GM18505 (cell line): ENCODE measurements around the gene HTR3E.
"Not testable (repeated sequence)": the region's sequence is repeated elsewhere in the genome, so short reads cannot be mapped to it uniquely, and the experiment has no call there.

ENCODE experiments used
- ATAC-seq: cut with Tn5 transposase; IDR thresholded peaks from one replicate; pipeline ENCODE4 v1.9.1; 2021; ENCODE audit not compliant: unreplicated experiment
- POLR2A ChIP-seq: IDR thresholded peaks from 4 replicates; pipeline ENCODE4 v1.6.1; 2011; ENCODE audit warnings: borderline replicate concordance; ENCODE audit not compliant: insufficient read depth, insufficient read length; ENCODE audit errors: extremely low read depth

Gene HTR3E

GRCh38 chr3:184134746-184135148 is 37.9 kb downstream of the HTR3E start:
- no peak for ATAC-seq
- no peak for TF ChIP-seq POLR2A

GRCh38 chr3:184135149-184135910 is 38.5 kb downstream of the HTR3E start, which contains the start of gene EIF2B5:
Gene EIF2B5, plus strand, starts transcription at chr3:184135358. Its CDS starts 28 bp downstream, at chr3:184135386.
- peak; percentile 87 for ATAC-seq
- peak; percentile 89 for TF ChIP-seq POLR2A

DNA sequence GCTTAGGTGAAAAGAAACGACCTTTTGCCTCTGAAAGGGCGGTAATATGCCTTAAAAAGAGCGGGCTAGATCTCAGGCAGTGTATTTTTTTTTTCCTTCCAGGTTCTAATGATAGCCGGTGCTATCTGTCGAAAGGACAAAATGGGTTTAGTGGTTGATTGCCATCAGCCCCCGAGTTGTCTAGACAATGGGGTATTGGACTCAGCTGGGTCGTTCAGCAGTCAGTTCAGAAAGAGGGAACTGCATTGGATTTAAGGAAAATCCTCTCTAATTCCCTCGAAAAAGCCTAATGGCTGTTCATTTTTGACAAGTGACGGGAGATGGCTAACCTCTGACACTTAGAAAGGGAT is 39.0 kb downstream of the HTR3E start:
- ATAC-seq, result no peak
- TF ChIP-seq POLR2A, result no peak

DNA sequence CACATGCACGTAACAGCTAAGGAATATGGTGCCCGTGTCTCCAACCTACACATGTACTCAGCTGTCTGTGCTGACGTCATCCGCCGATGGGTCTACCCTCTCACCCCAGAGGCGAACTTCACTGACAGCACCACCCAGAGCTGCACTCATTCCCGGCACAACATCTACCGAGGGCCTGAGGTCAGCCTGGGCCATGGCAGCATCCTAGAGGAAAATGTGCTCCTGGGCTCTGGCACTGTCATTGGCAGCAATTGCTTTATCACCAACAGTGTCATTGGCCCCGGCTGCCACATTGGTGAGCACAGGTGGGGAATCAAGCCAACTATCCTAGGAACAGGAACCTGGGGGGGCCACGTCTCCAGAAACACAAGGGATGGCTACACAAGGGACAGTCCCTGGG is 43.6 kb downstream of the HTR3E start:
- ATAC-seq, result no peak
- TF ChIP-seq POLR2A, result no peak

- no peak for ATAC-seq
Measured at GRCh38 chr3:184142199-184142598, 45.3 kb downstream of the HTR3E start.

DNA sequence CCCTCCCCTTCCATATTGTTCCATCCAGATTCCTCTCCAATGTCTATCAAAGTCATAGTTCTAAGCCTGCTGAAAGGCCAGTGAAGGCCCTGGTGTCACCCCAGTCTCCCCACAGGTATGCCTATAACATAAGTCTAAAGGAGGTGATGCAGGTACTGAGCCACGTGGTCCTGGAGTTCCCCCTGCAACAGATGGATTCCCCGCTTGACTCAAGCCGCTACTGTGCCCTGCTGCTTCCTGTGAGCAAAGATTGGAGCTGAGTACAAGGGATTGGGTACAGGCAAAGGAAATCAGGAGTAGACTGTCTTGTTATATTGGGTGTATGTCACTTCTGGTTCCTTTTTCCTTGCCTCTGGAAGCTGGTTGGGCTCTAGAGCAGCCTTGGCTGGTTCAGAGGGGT is 46.5 kb downstream of the HTR3E start:
- ATAC-seq, result no peak
- no peak for TF ChIP-seq POLR2A

More at GRCh38 chr3:184142199-184142598, 45.3 kb downstream of the HTR3E start:
- TF ChIP-seq POLR2A, result no peak

DNA sequence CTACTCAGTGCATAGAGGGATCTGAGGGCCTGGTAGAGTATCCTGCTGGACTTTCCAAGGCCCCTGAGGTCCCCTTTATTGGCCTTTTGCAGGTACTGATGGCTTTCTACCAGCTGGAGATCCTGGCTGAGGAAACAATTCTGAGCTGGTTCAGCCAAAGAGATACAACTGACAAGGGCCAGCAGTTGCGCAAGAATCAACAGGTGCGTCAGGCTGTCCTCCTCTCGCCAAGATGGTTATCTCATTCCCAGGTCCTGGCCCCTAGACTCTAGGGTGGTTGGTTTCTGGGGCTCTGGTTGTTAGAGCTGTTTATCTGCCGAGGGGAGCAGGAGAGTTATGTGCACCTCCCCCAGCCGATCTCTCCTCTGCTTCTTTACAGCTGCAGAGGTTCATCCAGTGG is 47.6 kb downstream of the HTR3E start:
- no peak for TF ChIP-seq POLR2A
- no peak for ATAC-seq

DNA sequence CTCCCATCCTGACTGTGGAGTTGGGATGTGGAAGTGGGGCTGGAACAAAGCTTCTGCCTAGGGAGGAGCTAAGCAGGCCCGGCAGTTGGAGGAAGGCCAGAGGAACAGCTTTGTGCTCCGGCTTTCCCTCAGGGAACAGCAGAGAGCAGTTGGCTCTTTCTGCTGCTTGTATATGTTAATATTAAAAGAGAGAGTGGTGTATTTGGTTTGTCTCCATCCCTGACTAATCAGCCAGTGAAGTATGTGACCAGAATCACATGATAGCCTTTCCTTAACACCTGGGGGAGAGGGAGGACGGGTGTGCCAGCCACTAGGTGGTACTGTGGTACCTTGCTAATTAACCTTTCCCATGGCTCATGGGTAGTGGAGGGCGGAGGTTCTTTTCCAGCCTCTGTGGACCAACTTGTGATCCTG is 48.3 kb downstream of the HTR3E start:
- ATAC-seq, result no peak
- no peak for TF ChIP-seq POLR2A

GRCh38 chr3:184145751-184146270 is 48.9 kb downstream of the HTR3E start:
- TF ChIP-seq POLR2A, result no peak
- ATAC-seq, result no peak

- TF ChIP-seq POLR2A, result no peak
- ATAC-seq, result no peak
Measured at GRCh38 chr3:184148076-184148475, 51.2 kb downstream of the HTR3E start.

DNA sequence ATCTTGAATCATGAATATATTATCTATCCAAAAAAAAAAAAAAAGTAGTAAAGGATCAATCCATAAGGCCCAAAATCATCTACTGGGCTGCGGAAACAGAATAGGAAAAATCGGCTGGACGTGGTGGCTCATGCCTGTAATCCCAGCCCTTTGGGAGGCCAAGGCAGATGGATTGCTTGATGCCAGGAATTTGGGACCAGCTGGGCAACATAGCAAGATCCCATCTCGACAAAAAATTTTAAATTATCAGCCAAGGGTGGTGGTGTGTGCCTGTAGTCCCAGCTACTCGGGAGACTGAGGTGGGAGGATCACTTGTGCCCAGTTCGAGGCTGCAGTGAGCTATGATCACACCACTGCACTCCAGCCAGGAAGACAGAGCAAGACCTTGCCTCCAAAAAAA is 52.3 kb downstream of the HTR3E start:
- ATAC-seq, result no peak

DNA sequence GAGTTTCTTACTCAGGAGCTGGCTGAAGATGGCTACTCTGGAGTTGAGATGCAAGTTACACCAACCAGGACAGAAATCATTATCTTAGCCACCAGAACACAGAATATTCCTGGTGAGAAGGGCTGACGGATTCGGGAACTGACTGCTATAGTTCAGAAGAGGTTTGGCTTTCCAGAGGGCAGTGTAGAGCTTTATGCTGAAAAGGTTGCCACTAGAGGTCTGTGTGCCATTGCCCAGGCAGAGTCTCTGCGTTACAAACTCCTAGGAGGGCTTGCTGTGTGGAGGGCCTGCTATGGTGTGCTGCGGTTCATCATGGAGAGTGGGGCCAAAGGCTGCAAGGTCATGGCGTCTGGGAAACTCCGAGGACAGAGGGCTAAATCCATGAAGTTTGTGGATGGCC is 52.9 kb downstream of the HTR3E start:
- ATAC-seq, result not testable (repeated sequence)

More for the DNA sequence above, 52.3 kb downstream of the HTR3E start:
- TF ChIP-seq POLR2A, result no peak

DNA sequence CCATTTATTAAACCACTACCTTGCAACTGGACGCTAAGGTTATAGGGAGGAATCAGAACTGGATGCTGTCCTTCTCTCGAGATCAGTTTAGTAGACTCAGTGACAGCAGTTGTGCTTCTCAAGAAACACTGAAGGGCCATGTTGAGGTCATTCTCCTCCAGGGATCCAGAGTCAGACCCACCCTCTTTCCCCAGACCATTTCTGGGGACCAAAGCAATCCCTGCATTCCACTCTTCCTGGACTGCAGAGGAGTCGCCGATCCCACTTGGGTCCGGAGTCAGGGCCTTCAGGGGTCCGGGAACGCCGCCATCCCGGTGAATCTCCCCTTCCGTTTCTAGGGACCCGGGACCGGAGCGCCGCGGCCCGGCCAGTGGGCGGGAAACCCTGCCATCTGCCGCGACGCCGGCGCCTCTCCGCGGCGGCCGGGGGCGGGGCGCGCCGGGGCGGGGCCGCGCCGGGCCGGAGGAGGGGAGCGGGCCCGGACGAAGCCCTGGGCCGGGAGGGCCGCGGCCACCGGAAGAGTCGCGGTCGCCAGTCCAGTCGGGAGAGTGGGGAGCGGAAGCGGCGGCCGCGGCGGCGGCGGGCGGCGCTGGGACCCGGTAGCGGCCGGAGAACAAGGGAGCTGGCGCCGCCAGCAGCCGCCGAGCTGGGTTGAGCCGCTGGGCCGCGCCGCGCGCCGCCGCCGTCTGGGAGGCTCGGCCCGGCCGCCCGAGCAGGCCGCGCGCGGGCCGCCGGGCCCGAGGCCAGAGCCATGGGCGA is 58.2 kb downstream of the HTR3E start, which contains the start of gene DVL3:
TSS of gene DVL3 (plus strand) at position 493 of the 759 bp plus-strand sequence. CDS start at position 752, 259 bp downstream.
- ATAC-seq, result peak; percentile 61
- TF ChIP-seq POLR2A, result peak; percentile 52
